Measurements from ENCODE around the gene NUP205.

NUP205 gene

GRCh38 chr7:135518748-135519147 is 39.0 kb upstream of the NUP205 start:
- Histone ChIP-seq H3K4me3 (ENCODE audit: insufficient read depth, low read depth, low read length) (no peak overlapping the region), H3K27ac (ENCODE audit: insufficient read depth, low read depth, low read length, poor library complexity, severe bottlenecking) (no peak overlapping the region), H3K27me3 (ENCODE audit: control insufficient read depth, insufficient read depth, low read length, poor library complexity, severe bottlenecking) (no peaks in the 10 kb centered on the region), H3K4me1 (ENCODE audit: control insufficient read depth, insufficient read depth, low read length) (no peaks in the 10 kb centered on the region), H3K9me3 (ENCODE audit: control insufficient read depth, low read length) (no peaks in the 10 kb centered on the region), H3K36me3 (ENCODE audit: control insufficient read depth, insufficient read depth, low read length) (no peaks in the 10 kb centered on the region)
- 78 to 100% methylated on average over 1 of the region's 1 CpG for WGBS, 2 experiments

GRCh38 chr7:135519233-135519688 is 38.5 kb upstream of the NUP205 start:
- Histone ChIP-seq H3K36me3 (ENCODE audit: control insufficient read depth, insufficient read depth, low read length) (no peaks in the 10 kb centered on the region), H3K9me3 (ENCODE audit: control insufficient read depth, low read length) (no peaks in the 10 kb centered on the region), H3K27me3 (ENCODE audit: control insufficient read depth, insufficient read depth, low read length, poor library complexity, severe bottlenecking) (no peaks in the 10 kb centered on the region), H3K4me1 (ENCODE audit: control insufficient read depth, insufficient read depth, low read length) (no peaks in the 10 kb centered on the region), H3K4me3 (ENCODE audit: insufficient read depth, low read depth, low read length) (no peak overlapping the region), H3K27ac (ENCODE audit: insufficient read depth, low read depth, low read length, poor library complexity, severe bottlenecking) (no peak overlapping the region)

DNA sequence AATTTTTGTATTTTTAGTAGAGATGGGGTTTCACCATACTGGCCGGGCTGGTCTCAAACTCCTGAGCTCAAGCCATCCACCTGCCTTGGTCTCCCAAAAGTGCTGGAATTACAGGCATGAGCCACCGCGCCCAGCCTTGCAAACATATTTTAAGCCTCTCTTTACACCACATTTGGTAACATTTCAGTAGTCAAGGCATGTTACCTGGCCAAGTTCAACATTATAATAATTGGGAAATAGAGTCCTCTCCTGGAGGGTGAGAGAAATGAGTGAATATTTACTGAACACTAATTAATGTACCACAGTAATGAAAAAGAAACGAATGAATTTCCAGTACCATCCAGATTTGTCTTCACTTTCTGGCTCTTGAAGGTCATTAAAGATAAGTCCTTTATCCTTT is 37.8 kb upstream of the NUP205 start:
- Histone ChIP-seq H3K4me3 (ENCODE audit: insufficient read depth, low read depth, low read length) (no peak overlapping the region), H3K27ac (ENCODE audit: insufficient read depth, low read depth, low read length, poor library complexity, severe bottlenecking) (no peak overlapping the region), H3K9me3 (ENCODE audit: control insufficient read depth, low read length) (no peaks in the 10 kb centered on the region), H3K27me3 (ENCODE audit: control insufficient read depth, insufficient read depth, low read length, poor library complexity, severe bottlenecking) (no peaks in the 10 kb centered on the region), H3K4me1 (ENCODE audit: control insufficient read depth, insufficient read depth, low read length) (no peaks in the 10 kb centered on the region), H3K36me3 (ENCODE audit: control insufficient read depth, insufficient read depth, low read length) (no peaks in the 10 kb centered on the region)
- WGBS, 2 experiments = 96 to 97% methylated on average over 4 of the region's 4 CpGs

DNA sequence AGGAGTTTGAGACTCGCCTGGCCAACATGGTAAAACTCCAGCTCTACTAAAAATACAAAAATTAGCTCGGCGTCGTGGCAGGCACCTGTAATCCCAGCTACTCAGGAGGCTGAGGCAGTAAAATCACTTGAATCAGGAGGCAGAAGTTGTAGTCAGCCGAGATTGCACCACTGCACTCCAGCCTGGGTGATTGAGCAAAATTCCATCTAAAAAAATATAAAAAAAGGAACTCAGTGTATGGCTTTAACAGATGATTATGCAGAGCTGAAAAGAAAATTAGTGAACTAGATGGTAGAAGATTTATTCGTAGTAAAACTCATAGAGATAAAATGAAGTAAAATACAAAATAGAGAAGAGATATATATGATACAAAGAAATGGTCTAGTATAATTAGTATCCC is 35.2 kb upstream of the NUP205 start:
- Histone ChIP-seq H3K36me3 (ENCODE audit: control insufficient read depth, insufficient read depth, low read length) (no peaks in the 10 kb centered on the region), H3K9me3 (ENCODE audit: control insufficient read depth, low read length) (no peaks in the 10 kb centered on the region), H3K27me3 (ENCODE audit: control insufficient read depth, insufficient read depth, low read length, poor library complexity, severe bottlenecking) (no peaks in the 10 kb centered on the region), H3K4me1 (ENCODE audit: control insufficient read depth, insufficient read depth, low read length) (no peaks in the 10 kb centered on the region), H3K27ac (ENCODE audit: insufficient read depth, low read depth, low read length, poor library complexity, severe bottlenecking) (no peak overlapping the region), H3K4me3 (ENCODE audit: insufficient read depth, low read depth, low read length) (no peak overlapping the region)
- WGBS, 2 experiments = 79 to 92% methylated on average over 5 to 6 of the region's 6 CpGs

DNA sequence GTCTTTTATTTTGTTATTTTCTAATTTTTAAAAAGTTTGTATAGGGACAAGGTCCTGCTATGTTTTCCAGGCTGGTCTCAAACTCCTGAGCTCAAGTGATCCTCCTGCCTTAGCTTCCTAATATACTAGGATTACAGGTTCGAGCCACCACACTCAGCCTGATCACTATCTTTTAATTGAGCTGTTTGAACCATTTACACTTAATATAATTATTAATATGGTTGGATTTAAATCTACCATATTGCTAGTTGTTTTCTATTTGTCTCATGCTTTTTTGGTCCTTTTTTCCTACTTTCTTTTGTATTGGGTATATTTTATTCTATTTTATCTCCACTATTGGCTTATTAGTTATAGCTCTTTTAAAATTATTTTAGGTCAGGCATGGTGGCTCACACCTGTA is 34.6 kb upstream of the NUP205 start:
- no peaks in the 10 kb centered on the region for H3K27me3 ChIP-seq (ENCODE audit: control insufficient read depth, insufficient read depth, low read length, poor library complexity, severe bottlenecking)
- no peak overlapping the region for H3K4me3 ChIP-seq (ENCODE audit: insufficient read depth, low read depth, low read length)
- H3K4me1 ChIP-seq (ENCODE audit: control insufficient read depth, insufficient read depth, low read length) = no peaks in the 10 kb centered on the region
- WGBS, 2 experiments = 100% methylated on average over 1 of the region's 1 CpG
- no peak overlapping the region for H3K27ac ChIP-seq (ENCODE audit: insufficient read depth, low read depth, low read length, poor library complexity, severe bottlenecking)
- H3K36me3 ChIP-seq (ENCODE audit: control insufficient read depth, insufficient read depth, low read length) = no peaks in the 10 kb centered on the region
- no peaks in the 10 kb centered on the region for H3K9me3 ChIP-seq (ENCODE audit: control insufficient read depth, low read length)

- Histone ChIP-seq H3K27me3 (ENCODE audit: control insufficient read depth, insufficient read depth, low read length, poor library complexity, severe bottlenecking) (no peaks in the 10 kb centered on the region), H3K36me3 (ENCODE audit: control insufficient read depth, insufficient read depth, low read length) (no peaks in the 10 kb centered on the region), H3K9me3 (ENCODE audit: control insufficient read depth, low read length) (no peaks in the 10 kb centered on the region), H3K4me3 (ENCODE audit: insufficient read depth, low read depth, low read length) (no peak overlapping the region), H3K4me1 (ENCODE audit: control insufficient read depth, insufficient read depth, low read length) (no peaks in the 10 kb centered on the region), H3K27ac (ENCODE audit: insufficient read depth, low read depth, low read length, poor library complexity, severe bottlenecking) (no peak overlapping the region)
- 89% methylated on average over 4 of the region's 4 CpGs for WGBS, 2 experiments
Observed at GRCh38 chr7:135525426-135525825, 32.3 kb upstream of the NUP205 start.

DNA sequence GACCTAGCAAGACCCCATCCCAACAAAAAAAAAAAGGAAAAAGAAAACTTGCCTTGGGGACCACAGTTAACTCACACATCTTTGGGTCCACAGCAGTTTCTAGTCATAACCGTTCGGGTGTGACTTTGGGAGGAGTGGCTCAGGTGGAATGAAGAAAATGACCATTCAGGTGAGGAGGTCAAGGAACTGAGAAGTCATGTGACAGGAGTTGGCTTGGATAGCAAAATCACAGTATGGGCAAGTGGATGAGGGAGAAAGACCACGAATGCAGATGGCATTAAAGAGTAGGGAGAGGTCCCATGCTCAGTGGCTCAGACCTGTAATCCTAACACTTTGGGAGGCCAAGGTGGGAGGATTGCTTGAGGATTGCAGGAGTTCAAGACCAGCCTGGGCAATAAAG is 30.7 kb upstream of the NUP205 start:
- Histone ChIP-seq H3K36me3 (ENCODE audit: control insufficient read depth, insufficient read depth, low read length) (no peaks in the 10 kb centered on the region), H3K4me1 (ENCODE audit: control insufficient read depth, insufficient read depth, low read length) (no peaks in the 10 kb centered on the region), H3K27me3 (ENCODE audit: control insufficient read depth, insufficient read depth, low read length, poor library complexity, severe bottlenecking) (no peaks in the 10 kb centered on the region), H3K9me3 (ENCODE audit: control insufficient read depth, low read length) (no peaks in the 10 kb centered on the region), H3K27ac (ENCODE audit: insufficient read depth, low read depth, low read length, poor library complexity, severe bottlenecking) (no peak overlapping the region), H3K4me3 (ENCODE audit: insufficient read depth, low read depth, low read length) (no peak overlapping the region)
- 88 to 90% methylated on average over 3 of the region's 3 CpGs for WGBS, 2 experiments

GRCh38 chr7:135536150-135536549 is 21.6 kb upstream of the NUP205 start:
- 86 to 90% methylated on average over 6 of the region's 7 CpGs for WGBS, 2 experiments
- no peaks in the 10 kb centered on the region for H3K27me3 ChIP-seq (ENCODE audit: control insufficient read depth, insufficient read depth, low read length, poor library complexity, severe bottlenecking)
- H3K27ac ChIP-seq (ENCODE audit: insufficient read depth, low read depth, low read length, poor library complexity, severe bottlenecking) = no peak overlapping the region
- H3K4me3 ChIP-seq (ENCODE audit: insufficient read depth, low read depth, low read length) = no peak overlapping the region
- H3K36me3 ChIP-seq (ENCODE audit: control insufficient read depth, insufficient read depth, low read length) = no peaks in the 10 kb centered on the region
- no peaks in the 10 kb centered on the region for H3K4me1 ChIP-seq (ENCODE audit: control insufficient read depth, insufficient read depth, low read length)
- H3K9me3 ChIP-seq (ENCODE audit: control insufficient read depth, low read length) = no peaks in the 10 kb centered on the region

DNA sequence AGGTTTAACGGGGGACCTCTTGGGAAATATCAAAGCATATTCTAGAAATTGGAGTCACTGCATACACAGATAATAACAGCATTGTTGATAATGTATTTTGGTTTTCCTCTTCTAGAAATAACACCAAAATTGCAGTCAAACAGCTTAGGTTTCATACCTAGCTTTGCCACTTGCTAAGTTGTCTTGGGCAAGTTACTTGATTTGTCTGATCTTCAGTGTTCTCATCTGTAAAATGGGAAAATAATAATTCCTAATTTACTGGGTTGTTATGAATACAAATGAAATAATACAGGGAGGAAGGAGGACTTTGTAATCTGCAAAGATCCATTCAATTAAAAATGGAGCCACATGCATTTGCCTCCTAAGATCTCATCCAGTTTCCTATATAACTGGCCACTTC is 20.3 kb upstream of the NUP205 start:
- 80% methylated on average over 1 of the region's 1 CpG for WGBS, 2 experiments
- Histone ChIP-seq H3K9me3 (ENCODE audit: control insufficient read depth, low read length) (no peaks in the 10 kb centered on the region), H3K27ac (ENCODE audit: insufficient read depth, low read depth, low read length, poor library complexity, severe bottlenecking) (no peak overlapping the region), H3K4me3 (ENCODE audit: insufficient read depth, low read depth, low read length) (no peak overlapping the region), H3K36me3 (ENCODE audit: control insufficient read depth, insufficient read depth, low read length) (no peaks in the 10 kb centered on the region), H3K27me3 (ENCODE audit: control insufficient read depth, insufficient read depth, low read length, poor library complexity, severe bottlenecking) (no peaks in the 10 kb centered on the region), H3K4me1 (ENCODE audit: control insufficient read depth, insufficient read depth, low read length) (no peaks in the 10 kb centered on the region)

DNA sequence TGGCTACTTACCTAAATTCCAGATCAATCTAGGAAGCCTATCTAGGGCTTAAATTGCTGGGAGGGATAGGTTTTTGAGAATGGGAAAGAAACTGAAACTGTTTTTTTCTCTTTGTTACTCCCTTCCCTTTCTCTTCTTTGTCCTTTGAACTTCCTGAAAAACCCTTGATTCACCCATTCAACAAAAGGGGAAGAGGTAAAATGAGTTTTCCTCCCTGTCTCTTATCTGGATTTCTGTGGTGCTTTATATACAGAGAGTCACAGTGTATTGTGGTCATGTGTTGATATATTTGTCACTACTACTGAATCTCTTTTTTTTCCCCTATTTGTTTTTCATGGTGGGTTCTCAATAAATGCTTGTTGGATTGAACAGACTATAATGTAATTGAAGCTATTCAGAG is 19.8 kb upstream of the NUP205 start:
- no peaks in the 10 kb centered on the region for H3K4me1 ChIP-seq (ENCODE audit: control insufficient read depth, insufficient read depth, low read length)
- no peaks in the 10 kb centered on the region for H3K9me3 ChIP-seq (ENCODE audit: control insufficient read depth, low read length)
- no peaks in the 10 kb centered on the region for H3K36me3 ChIP-seq (ENCODE audit: control insufficient read depth, insufficient read depth, low read length)
- no peaks in the 10 kb centered on the region for H3K27me3 ChIP-seq (ENCODE audit: control insufficient read depth, insufficient read depth, low read length, poor library complexity, severe bottlenecking)
- no peak overlapping the region for H3K4me3 ChIP-seq (ENCODE audit: insufficient read depth, low read depth, low read length)
- H3K27ac ChIP-seq (ENCODE audit: insufficient read depth, low read depth, low read length, poor library complexity, severe bottlenecking) = no peak overlapping the region

DNA sequence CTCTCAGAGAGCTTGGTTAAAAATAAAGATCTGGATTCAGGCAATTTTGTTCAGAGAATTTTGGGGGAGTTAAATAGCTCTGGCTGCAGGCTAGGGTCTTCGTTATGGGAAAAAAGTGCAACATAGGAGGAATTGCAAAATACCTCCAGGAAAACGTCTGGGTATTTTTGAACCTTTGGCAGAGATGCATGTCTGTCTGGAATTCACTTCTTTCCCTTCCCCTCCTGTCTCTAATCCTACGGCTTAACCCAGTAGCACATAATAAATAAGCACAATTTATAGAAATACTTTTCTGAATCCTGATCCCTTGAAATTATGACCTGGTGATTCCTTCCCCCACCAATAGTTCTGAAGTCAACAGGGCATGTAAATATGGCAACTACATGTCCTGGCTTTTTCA is 19.3 kb upstream of the NUP205 start:
- H3K9me3 ChIP-seq (ENCODE audit: control insufficient read depth, low read length) = no peaks in the 10 kb centered on the region
- no peak overlapping the region for H3K4me3 ChIP-seq (ENCODE audit: insufficient read depth, low read depth, low read length)
- H3K27ac ChIP-seq (ENCODE audit: insufficient read depth, low read depth, low read length, poor library complexity, severe bottlenecking) = no peak overlapping the region
- H3K27me3 ChIP-seq (ENCODE audit: control insufficient read depth, insufficient read depth, low read length, poor library complexity, severe bottlenecking) = no peaks in the 10 kb centered on the region
- no peaks in the 10 kb centered on the region for H3K4me1 ChIP-seq (ENCODE audit: control insufficient read depth, insufficient read depth, low read length)
- 84 to 97% methylated on average over 3 of the region's 3 CpGs for WGBS, 2 experiments
- H3K36me3 ChIP-seq (ENCODE audit: control insufficient read depth, insufficient read depth, low read length) = no peaks in the 10 kb centered on the region

Measured in ectodermal cell (in vitro differentiated cells).